Endodermal cell (in vitro differentiated cells): ENCODE results near the gene OSBPL5. TPM values are rescaled to one million over a fixed set of nuclear protein-coding genes. Genes with fewer than 3 reads are reported as not detected.

ENCODE experiments used
- DNase-seq: peaks from one replicate; pipeline ENCODE4 v3.0.0-alpha.2; 2017
- H3K27ac ChIP-seq: 2 replicates; pipeline ENCODE4 v1.5.1; 2013; ENCODE audit warnings: mild to moderate bottlenecking, low read depth, low read length, moderate library complexity
- H3K27me3 ChIP-seq: 2 replicates; pipeline ENCODE4 v1.6.1; 2013; ENCODE audit warnings: mild to moderate bottlenecking, low read length, moderate library complexity; ENCODE audit not compliant: insufficient read depth, control insufficient read depth, poor library complexity, severe bottlenecking
- H3K36me3 ChIP-seq: 2 replicates; pipeline ENCODE4 v1.7.0; 2013; ENCODE audit warnings: mild to moderate bottlenecking, low read length, moderate library complexity; ENCODE audit not compliant: control insufficient read depth, insufficient read depth
- H3K4me1 ChIP-seq: one replicate; pipeline ENCODE4 v1.7.0; 2013; ENCODE audit warnings: low read length; ENCODE audit not compliant: control insufficient read depth, insufficient read depth
- H3K4me3 ChIP-seq: 2 replicates; pipeline ENCODE4 v1.5.1; 2013; ENCODE audit warnings: mild to moderate bottlenecking, low read length, moderate library complexity
- H3K9ac ChIP-seq: 2 replicates; pipeline ENCODE4 v1.6.1; 2013; ENCODE audit warnings: mild to moderate bottlenecking, low read length, moderate library complexity; ENCODE audit not compliant: poor library complexity, severe bottlenecking; ENCODE audit errors: extremely low read depth
- H3K9me3 ChIP-seq: 2 replicates; pipeline ENCODE4 v1.6.1; 2013; ENCODE audit warnings: mild to moderate bottlenecking, low read length, moderate library complexity; ENCODE audit not compliant: control insufficient read depth
- H3K27ac Mint-ChIP-seq: 2 replicates; pipeline ENCODE4 v1.8.0; 2020; ENCODE audit warnings: mixed read lengths
- H3K27me3 Mint-ChIP-seq: 2 replicates; pipeline ENCODE4 v1.8.0; 2021; ENCODE audit warnings: mild to moderate bottlenecking, mixed read lengths; ENCODE audit not compliant: insufficient read depth
- H3K36me3 Mint-ChIP-seq: 2 replicates; pipeline ENCODE4 v1.8.0; 2020; ENCODE audit warnings: low read depth, mixed read lengths
- H3K4me1 Mint-ChIP-seq: 2 replicates; pipeline ENCODE4 v1.8.0; 2020; ENCODE audit warnings: mixed read lengths
- H3K4me3 Mint-ChIP-seq: 2 replicates; pipeline ENCODE4 v1.8.0; 2020; ENCODE audit warnings: mild to moderate bottlenecking, moderate library complexity, mixed read lengths
- H3K9me3 Mint-ChIP-seq: 2 replicates; pipeline ENCODE4 v1.8.0; 2020; ENCODE audit warnings: mild to moderate bottlenecking, mixed read lengths
- CTCF ChIP-seq: fragments of 200-600 bp; sonication (generic); conservative IDR thresholded peaks from 2 replicates; pipeline ENCODE4 v1.5.0; 2021; ENCODE audit warnings: antibody characterized with exemption, mild to moderate bottlenecking
- WGBS, 2 experiments: methylation state at CpG; one replicate each; pipeline versions ENCODE4 v1.1.5 to v1.1.7; 2013; ENCODE audit warnings: missing lambda C conversion rate in 2 of 2, mixed read lengths in 1 of 2; ENCODE audit not compliant: insufficient coverage in 1 of 2, insufficient read length in 1 of 2; 5-methylcytosine and 5-hydroxymethylcytosine counted together
- total RNA-seq, 2 donors: library from RNA; stranded (reverse); fragmentation: NEBNext Ultra II Directional in 1 of 2; extraction: Animal tissue kit (Norgen Biotek cat#: 25700) in 1 of 2; gene quantifications; 2 replicates in 1 of 2; 3 replicates in 1 of 2; pipeline ENCODE4 v1.2.1, GENCODE V29; 2021

Gene OSBPL5
- total RNA-seq, 2 donors from 2014 or later = 1.2 to 4.8 TPM

- Histone ChIP-seq H3K27ac (no peak overlapping the region), H3K4me3 (no peak overlapping the region), H3K9ac (no peak overlapping the region), H3K9me3 (no peaks in the 10 kb centered on the region), H3K27me3 (peaks cover 77% of the 10 kb centered on the region), H3K36me3 (no peaks in the 10 kb centered on the region), H3K4me1 (peaks cover 3% of the 10 kb centered on the region)
- Mint-ChIP-seq H3K4me3 (no peak overlapping the region), H3K9me3 (no peaks in the 10 kb centered on the region), H3K27ac (no peak overlapping the region), H3K27me3 (peaks cover 52% of the 10 kb centered on the region), H3K4me1 (no peaks in the 10 kb centered on the region), H3K36me3 (no peaks in the 10 kb centered on the region)
- no peak for TF ChIP-seq CTCF
- WGBS, 2 experiments = 85 to 91% methylated on average over 14 to 17 of the region's 17 CpGs
- peak; percentile 40 for DNase-seq
Observed at GRCh38 chr11:3201677-3202181, 36.6 kb upstream of the OSBPL5 start.

- Mint-ChIP-seq H3K36me3 (no peaks in the 10 kb centered on the region), H3K9me3 (no peaks in the 10 kb centered on the region), H3K4me3 (no peak overlapping the region), H3K27me3 (peaks cover 52% of the 10 kb centered on the region), H3K4me1 (no peaks in the 10 kb centered on the region), H3K27ac (no peak overlapping the region)
- H3K4me1 ChIP-seq = peaks cover 3% of the 10 kb centered on the region
- WGBS, 2 experiments = 90 to 96% methylated on average over 10 to 15 of the region's 15 CpGs
- no peaks in the 10 kb centered on the region for H3K36me3 ChIP-seq
- no peak overlapping the region for H3K27ac ChIP-seq
- H3K9ac ChIP-seq = no peak overlapping the region
- H3K27me3 ChIP-seq = peaks cover 71% of the 10 kb centered on the region
- TF ChIP-seq CTCF = no peak
- no peaks in the 10 kb centered on the region for H3K9me3 ChIP-seq
- DNase-seq = peak; percentile 41
- H3K4me3 ChIP-seq = no peak overlapping the region
Observed at GRCh38 chr11:3201112-3201581, 36.0 kb upstream of the OSBPL5 start.

- no peak overlapping the region for H3K4me3 Mint-ChIP-seq
- H3K36me3 ChIP-seq = no peaks in the 10 kb centered on the region
- H3K9me3 Mint-ChIP-seq = no peaks in the 10 kb centered on the region
- peak; percentile 36 for DNase-seq
- no peak overlapping the region for H3K4me3 ChIP-seq
- H3K36me3 Mint-ChIP-seq = no peaks in the 10 kb centered on the region
- TF ChIP-seq CTCF = no peak
- peaks cover 54% of the 10 kb centered on the region for H3K27me3 Mint-ChIP-seq
- H3K9me3 ChIP-seq = no peaks in the 10 kb centered on the region
- peaks cover 3% of the 10 kb centered on the region for H3K4me1 ChIP-seq
- H3K27ac ChIP-seq = no peak overlapping the region
- H3K4me1 Mint-ChIP-seq = no peaks in the 10 kb centered on the region
- H3K27me3 ChIP-seq = peaks cover 65% of the 10 kb centered on the region
- WGBS, 2 experiments = 90 to 96% methylated on average over 5 to 10 of the region's 12 CpGs
- no peak overlapping the region for H3K9ac ChIP-seq
- H3K27ac Mint-ChIP-seq = no peak overlapping the region
Observed at GRCh38 chr11:3200388-3201111, 35.4 kb upstream of the OSBPL5 start.
